Fibroblast of skin of right biceps (primary cell): Measurements from ENCODE around the gene ARL3.

ENCODE experiments used
- DNase-seq: peaks from one replicate; pipeline ENCODE4 v3.0.0-alpha.2; 2013

The ARL3 gene

DNA sequence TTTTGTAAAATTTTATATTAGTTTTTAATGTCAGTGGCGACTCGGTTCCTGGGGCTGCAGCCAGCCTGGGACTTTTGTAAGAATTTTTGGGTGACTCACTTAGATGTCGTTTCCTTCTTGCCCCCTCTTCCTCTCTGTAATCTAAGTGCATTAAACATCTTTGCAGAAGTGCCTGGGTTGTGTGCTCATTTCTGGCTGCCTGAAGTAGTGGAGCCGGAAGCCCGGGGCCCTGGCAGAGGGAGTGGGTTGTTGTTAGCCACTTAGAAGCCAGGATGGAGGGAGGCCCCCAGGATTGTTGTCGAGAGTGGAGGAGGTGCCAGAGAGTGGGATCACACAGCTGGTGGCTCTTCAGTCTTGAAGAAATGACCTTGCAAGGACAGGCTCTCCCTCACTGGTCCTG, 80.9 kb downstream of the ARL3 start:
- peak; percentile 87 for DNase-seq

DNA sequence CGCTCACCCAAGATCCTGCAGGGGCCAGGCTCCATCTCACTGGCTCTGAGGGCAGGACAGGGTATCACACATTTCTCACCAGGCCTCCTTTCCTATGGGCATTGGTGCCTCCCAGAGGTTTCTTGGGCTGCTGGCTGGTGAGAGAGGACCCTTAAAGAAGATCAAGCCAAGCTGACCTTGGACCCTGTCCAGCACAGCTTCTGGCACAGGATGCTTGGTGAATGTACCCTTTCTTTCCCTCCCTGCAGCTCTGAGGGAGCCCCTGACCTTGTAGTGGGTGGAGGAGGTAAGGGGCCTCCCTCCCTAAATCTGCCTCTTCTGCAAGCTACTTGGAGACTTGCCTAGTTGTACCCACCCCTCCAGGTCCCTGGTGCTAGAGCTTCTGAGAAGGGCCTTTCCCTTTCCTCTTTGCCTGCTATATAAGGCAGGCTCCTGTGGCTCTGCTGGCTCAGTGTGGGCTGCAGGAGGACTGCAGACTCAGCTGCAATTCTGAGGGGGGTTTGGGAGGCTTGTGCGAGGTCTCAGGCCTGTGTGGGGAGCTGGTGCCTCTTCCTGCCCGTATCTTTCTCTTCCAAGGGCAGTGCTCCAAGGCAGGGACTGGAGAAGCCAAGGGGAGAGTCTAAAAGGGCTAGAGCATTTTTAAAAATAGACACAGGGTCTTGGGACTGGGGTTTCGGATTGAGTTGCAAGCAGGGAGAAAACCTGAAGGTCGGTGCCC, 81.6 kb downstream of the ARL3 start:
- DNase-seq = peak; percentile 63

DNA sequence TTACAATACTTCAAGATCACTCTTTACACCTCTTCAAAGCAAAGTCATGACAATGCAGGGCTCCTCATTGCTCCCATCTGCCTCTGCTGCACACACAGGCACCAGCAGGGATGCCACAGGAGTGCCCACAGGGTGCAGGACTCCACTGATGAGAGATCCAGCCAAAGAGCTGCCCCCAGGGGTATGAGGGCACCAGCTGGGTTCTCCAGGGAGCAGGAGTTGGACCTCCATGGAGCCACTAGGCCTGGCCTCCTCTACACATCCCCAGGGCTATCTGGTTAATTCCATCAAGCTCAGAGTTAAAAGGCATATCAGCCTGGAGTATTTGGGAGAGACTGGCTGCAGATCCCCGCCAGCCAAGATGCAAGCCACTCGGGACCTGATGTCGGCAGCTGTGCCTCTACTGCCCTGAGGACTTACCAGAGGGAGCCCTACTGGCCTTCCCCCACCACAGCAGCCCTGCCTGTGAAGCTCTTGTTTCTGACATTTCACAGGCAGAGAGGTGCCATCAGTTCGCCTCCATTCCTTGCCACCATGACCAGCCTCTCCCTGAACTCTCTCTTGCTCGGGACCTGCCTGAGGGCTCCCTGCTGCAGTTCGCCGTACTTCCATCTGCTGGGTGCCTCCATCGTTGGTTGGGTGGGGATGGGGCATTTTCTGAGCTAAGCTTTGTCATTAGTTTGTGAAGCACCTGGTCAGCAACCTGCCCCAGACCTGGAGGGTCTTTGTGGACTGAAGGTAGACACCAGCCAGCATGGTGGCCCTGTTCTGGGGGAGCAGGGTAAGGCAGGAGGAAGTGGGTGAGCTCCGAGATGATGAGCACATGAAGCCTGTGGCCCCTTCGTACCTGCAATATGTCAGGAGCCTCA, 82.4 kb downstream of the ARL3 start:
- DNase-seq = no peak

DNA sequence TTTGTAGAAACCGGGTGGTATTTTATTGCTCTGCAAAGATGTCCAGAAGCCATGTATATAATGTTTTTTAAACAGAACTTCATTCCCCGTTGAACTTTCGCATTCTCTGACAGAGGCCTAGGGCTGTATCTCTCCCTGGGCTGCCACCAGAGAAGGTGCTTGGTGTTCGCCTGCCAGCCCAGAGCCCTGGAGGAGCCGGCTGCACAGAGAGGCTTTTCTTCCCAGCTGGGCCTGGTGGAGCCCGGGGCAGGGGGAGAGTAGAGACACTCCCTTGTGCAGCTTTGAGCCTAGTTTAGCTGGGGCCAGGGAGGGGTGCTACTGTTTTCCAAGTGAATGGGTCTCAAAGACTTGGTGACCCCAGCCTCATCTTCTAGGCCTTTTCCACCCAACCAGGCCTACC, 83.5 kb downstream of the ARL3 start:
- DNase-seq = no peak

DNA sequence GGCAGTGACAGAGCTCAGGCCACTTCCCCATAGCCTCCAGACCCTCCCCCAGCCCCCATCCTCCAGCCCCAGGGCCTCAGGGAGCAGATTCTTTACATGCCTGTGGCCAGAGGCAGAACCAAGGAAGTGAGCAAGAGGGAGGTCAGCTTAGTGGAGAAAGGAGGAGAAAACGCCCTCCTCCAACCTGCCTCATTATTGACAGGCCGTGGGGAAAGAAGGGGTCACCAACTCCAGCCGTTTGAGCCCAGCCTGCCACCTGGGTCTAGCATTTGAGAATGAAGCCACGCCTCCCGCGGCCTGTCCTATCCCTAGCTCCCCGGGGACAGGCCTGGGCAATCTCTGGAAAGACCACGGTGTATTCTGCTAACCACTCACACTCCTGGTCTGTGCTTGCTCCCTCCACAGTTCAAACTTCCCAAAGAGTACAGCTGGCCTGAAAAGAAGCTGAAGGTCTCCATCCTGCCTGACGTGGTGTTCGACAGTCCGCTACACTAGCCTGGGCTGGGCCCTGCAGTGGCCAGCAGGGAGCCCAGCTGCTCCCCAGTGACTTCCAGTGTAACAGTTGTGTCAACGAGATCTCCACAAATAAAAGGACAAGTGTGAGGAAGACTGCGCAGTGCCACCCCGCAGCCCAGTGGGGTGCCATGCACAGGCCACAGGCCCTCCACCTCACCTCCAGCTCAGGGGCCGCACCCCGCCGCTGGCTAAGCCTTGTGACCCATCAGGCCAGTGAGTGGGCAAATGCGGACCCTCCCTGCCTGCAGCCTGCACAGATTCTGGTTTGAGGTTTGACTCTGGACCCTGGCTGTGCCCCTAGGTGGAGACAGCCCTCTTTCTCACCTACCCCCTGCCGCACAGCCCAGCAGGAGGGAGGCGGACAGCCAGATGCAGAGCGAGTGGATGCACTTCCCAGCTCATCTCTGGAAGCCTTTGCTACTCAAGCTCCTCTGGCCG, 84.3 kb downstream of the ARL3 start:
- peak; percentile 95 for DNase-seq

DNA sequence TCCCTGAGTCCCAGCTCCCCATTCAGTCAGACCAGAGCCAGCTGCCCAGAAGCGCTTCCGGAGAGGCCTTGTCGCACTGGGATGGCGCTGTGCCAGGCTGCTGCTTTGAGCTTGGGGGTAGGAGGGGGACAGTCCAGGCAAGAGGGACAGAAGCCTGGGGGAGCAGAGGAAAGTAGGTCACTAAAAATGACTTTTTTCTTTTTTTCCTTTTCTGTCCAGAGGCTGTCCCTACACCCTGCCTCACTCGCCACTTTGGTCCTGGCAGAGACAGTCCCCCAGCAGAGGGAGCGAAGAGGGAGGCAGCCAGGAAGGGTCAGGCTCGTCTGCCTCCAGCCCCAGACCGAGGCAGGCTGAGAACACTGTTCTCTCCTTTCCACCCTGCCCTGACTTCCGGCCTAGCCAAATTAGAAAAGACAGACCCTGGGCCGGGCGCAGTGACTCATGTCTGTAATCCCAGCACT, 85.7 kb downstream of the ARL3 start:
- DNase-seq = peak; percentile 32

DNA sequence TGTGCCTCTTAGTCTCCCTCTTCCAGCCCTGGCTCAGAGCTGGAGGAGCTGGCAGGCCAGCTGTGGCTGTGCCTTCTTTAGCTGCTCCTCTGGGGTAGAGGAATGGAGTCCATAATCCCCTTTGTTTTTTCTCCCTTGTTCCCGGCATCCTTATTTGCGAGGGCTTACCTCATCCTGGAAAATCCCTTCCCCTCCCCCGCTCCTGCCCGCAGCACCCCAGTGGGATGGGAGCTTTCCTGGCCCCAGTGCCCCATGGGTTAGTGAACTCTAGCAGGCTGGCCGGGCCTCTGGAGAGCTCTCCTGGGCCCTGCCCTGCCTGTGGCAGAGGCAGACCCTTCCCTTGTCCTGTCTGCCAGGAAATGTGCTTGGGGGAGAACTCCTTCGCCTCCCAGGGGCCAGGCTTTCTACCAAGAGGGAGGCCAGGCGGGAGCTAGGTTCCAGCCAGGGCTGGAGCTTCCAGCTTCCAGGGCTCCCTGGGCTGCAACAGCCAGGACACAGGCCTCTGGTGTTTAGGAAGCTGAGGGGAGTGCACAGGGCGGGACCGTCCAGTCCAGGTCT, 86.4 kb downstream of the ARL3 start:
- DNase-seq = peak; percentile 77

DNA sequence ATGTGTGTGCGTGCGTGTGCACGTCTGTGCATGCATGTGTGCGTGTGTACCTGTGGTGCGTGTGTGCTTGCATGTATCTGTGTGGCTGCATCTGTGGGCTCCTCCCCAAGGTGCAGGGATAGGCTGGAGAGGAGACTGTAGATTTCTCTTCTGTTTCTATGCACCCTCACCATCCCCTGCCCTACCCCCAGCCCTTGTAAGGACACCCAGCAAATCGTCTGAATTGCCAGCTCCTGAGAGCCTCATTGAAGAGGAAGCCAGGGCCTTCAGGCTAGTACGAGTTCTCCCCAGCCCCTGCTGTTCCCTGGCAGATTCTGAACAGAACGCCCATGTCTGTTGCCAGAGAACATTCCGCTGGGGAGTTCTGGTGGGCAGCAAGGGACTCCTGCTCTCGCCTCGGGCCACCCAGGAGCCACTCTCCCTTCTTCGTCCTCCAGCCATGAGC, 86.9 kb downstream of the ARL3 start:
- DNase-seq = no peak

DNA sequence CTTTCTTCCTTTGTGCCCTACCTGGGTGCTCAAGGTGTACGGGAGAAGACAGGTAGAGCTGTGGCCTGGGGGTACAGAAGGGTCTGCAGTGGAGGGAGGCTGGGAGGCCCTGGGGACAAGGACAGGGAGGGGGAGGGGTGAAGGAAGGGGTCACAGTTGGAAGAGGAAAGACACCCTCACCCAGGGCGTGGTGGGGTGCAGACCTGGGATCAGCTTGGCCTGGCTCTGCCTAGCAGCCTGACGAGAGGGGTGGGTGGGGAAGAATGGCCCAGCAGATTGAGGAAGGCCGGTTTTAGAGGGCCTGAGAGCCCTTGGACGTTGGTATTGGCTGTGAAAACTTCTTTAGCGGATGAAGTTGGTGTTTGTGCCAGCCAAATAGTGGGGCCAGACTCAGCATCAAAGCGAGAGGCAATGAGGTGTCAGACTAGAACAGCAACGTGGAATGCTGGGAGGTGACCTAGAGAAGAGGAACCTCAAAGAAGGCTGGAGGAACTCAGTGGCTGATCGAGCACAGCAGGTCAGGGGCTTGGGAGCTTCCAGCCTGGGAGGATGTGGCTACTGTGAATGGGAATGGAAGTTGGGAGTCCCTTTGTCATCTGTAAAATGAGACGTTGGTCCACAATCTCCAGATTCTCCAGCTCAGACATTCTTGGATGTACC, 88.0 kb downstream of the ARL3 start:
- DNase-seq = no peak

DNA sequence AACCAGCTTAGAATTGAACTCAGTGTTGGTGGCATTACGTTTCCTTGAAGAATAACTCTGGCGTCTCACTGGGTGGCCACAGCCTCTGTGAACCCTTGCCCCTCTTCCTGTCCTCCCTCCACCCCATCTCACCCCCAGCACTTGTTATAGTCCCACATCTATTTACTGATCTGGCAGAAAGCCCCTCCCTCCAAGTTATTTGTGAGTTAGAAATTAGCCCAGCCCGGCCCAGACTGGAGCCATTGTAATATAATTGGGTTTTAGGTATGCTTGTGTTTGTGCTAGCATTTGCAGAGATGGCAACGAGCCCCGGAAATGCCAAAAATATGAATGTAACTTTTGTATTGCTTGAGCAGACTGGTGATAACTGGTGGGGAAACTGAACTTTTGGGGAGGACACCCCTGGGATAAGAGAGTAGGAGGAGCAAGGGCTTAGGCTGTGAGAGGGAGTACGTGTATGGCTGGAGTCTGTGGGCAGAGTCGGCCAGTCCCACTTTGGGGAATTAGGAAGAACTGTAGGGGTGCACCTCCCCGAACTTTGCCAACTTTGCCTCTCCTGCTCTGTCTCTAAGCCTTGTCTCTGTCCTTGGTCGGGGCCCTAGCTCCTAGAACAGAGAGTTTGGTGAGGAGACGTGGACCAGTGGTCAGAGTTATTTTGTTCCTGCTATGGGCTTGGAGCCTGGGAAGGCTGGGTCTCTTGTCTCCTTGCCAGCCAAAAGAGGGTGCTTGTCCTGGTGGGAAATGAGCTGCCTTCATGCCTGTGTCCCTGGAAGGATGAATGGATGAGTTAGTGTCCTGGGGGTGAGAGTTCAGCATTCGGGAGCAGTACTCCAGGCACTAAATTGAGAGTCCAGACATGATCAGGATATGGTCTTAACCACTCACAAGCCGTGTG, 89.2 kb downstream of the ARL3 start:
- no peak for DNase-seq

DNA sequence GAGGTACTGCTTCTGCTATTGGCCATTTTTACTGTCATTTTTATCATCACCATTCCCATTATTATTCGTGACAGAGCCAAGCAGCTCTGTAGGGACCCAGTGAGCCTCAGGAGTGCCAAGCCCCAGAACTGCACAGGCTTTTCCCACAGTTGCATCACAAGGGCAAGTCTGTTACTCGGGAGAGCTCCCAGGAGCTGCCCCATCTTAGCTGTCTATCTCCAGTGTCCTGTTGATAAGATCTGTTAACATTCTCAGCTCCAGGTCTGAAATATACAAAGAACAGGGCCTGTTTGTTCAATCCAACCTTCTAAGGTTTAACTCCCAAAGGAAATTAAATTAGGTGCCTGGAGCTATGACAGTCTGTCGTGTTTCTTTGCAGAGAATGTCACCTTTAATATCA, 90.1 kb downstream of the ARL3 start:
- no peak for DNase-seq
